Activated T-helper 17 cell treated with anti-CD3 and anti-CD28 coated beads, Interleukin-2, amount 50 U/mL, for 72 hours (primary cell): Measurements from ENCODE around the gene SLC25A25. TPM values are rescaled to one million over a fixed set of nuclear protein-coding genes. Genes with fewer than 3 reads are reported as not detected.
"Not testable (repeated sequence)": the region's sequence is repeated elsewhere in the genome, so short reads cannot be mapped to it uniquely, and the experiment has no call there.

Experiments
- ATAC-seq: fragments of 150-1000 bp; cut with Tn5 transposase; replicated peaks from 2 replicates; pipeline ENCODE4 v1.10.0; 2021; ENCODE audit warnings: mild to moderate bottlenecking, moderate library complexity
- H3K27ac Mint-ChIP-seq: one replicate; pipeline ENCODE4 v1.8.0; 2022; ENCODE audit warnings: mixed read lengths
- H3K27me3 Mint-ChIP-seq: one replicate; pipeline ENCODE4 v1.8.0; 2022; ENCODE audit warnings: mixed read lengths
- H3K36me3 Mint-ChIP-seq: one replicate; pipeline ENCODE4 v1.8.0; 2022; ENCODE audit warnings: low read depth, mild to moderate bottlenecking, mixed read lengths
- H3K4me1 Mint-ChIP-seq: one replicate; pipeline ENCODE4 v1.8.0; 2022; ENCODE audit warnings: mixed read lengths
- H3K4me3 Mint-ChIP-seq: one replicate; pipeline ENCODE4 v1.8.0; 2022; ENCODE audit warnings: mild to moderate bottlenecking, mixed read lengths
- H3K9me3 Mint-ChIP-seq: one replicate; pipeline ENCODE4 v1.8.0; 2022; ENCODE audit warnings: mixed read lengths
- total RNA-seq, 2 donors: library from RNA; stranded (reverse); gene quantifications; one replicate each; pipeline ENCODE4 v1.2.3, GENCODE V29; 2022

SLC25A25 gene
- total RNA-seq, result 10 to 100 TPM; 10.8 to 12.7 TPM

DNA sequence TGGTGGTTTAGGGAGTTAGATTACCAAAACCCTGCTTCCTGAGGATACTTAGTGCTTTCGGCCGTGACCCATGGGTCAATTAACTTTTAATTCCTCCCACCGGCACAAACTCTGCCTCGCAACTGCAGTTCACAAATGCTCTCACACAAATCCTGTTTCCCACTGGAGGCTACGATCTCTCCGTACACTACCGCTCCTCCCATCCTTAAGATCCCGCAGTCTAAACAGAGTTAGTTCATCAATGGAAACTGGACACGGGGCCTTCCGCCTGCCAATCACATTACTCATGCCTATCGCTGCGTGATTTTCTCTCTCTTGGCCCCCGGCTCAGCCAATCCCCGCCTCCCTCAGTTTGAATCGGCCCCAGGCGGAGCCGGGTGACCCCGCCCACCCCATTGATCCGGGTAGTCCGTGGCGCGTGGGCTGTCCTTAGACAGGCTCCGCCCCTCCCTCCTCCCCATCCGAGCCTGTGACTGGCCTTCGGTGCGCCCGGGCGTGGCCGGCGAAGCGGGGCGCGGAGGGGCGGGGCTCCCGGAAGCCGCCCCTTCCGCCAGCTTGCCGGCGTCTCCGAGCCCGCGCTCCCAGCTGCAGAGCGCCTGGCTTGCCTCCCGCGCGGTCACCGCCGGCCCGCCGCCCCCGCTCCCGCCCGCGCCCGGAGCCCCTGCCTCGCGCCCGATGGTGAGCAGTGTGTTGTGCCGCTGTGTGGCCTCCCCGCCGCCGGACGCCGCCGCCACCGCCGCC, at the start of gene SLC25A25:
Gene SLC25A25 (plus strand): TSS at position 588 of the 741 bp plus-strand sequence. CDS start 88 bp downstream, at position 676.
- no peak within 1 kb of the TSS for H3K4me3 Mint-ChIP-seq
- no peaks in the 10 kb centered on the region for H3K27me3 Mint-ChIP-seq
- H3K27ac Mint-ChIP-seq, result peak within 1 kb of the TSS; percentile 93
- no peaks in the 10 kb centered on the region for H3K9me3 Mint-ChIP-seq
- peaks cover 21% of the 10 kb centered on the region for H3K4me1 Mint-ChIP-seq
- ATAC-seq, result peak; percentile 83
- H3K36me3 Mint-ChIP-seq, result peaks cover 26% of the 10 kb centered on the region

DNA sequence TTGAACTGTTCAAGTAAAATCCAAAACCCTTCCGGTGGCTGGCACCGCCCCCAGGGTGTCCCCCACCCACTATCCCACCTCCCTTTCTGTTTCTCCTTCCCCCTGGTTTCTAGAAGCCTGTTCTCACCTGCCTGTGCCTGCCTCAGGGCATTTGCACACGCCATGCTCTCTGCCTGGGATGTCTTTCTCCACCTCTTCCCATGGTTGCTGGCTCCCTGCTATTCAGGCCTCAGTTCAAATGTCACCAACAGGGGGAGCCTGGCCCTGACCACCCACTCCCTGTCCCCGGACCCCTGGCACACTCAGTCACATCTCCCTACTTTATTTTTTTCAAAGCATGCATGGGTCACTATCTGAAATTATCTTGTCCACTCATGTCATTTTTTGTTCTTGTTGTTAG, 47.3 kb upstream of the SLC25A25 start:
- no peaks in the 10 kb centered on the region for H3K27me3 Mint-ChIP-seq
- no peaks in the 10 kb centered on the region for H3K36me3 Mint-ChIP-seq
- H3K4me1 Mint-ChIP-seq, result peaks cover 24% of the 10 kb centered on the region
- H3K4me3 Mint-ChIP-seq, result no peak overlapping the region
- peak overlapping the region; percentile 2 for H3K27ac Mint-ChIP-seq
- no peak for ATAC-seq
- no peaks in the 10 kb centered on the region for H3K9me3 Mint-ChIP-seq

DNA sequence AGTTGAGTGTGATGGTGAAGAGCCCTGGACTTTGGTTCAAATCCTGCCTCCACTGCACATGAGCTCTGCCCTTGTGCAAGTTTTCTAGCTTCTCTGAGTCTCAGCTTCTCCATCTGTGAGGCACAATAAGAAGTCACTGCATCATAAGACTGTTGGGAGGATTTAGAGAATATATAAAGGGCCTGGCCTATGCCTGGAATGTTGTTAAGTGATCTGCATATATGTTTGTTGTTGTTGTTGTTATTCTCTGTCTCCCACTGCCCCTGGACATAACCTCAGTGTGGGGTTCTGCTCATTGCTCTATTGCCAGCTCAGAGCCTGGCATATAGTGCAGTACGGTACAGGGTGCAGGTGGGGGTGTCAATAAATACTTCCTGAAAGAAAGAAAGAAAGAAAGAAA, 46.9 kb upstream of the SLC25A25 start:
- Mint-ChIP-seq H3K4me3 (no peak overlapping the region), H3K9me3 (no peaks in the 10 kb centered on the region), H3K27ac (peak overlapping the region; percentile 2), H3K4me1 (peaks cover 28% of the 10 kb centered on the region), H3K36me3 (no peaks in the 10 kb centered on the region), H3K27me3 (no peaks in the 10 kb centered on the region)
- no peak for ATAC-seq

GRCh38 chr9:128022886-128023285, 45.1 kb upstream of the SLC25A25 start:
- Mint-ChIP-seq H3K9me3 (no peaks in the 10 kb centered on the region), H3K4me1 (peaks cover 41% of the 10 kb centered on the region), H3K4me3 (no peak overlapping the region), H3K27me3 (no peaks in the 10 kb centered on the region), H3K36me3 (peaks cover 6% of the 10 kb centered on the region), H3K27ac (no peak overlapping the region)
- ATAC-seq, result no peak

DNA sequence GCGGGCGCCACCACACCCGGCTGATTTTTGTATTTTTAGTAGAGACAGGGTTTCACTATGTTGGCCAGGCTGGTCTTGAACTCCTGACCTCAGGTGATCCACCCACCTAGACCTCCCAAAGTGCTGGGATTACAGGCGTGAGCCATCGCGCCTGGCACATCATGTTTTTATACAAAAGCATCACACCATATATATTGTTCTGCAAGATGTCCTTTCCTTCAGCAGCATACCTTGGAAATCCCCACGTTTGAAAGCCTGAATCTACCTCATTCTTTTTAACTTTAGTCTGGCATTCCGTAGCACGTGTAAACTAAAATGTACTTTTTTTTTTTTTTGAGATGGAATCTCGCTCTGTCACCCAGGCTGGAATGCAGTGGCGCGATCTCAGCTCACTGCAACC, 44.4 kb upstream of the SLC25A25 start:
- not testable (repeated sequence) for H3K9me3 Mint-ChIP-seq, H3K27me3 Mint-ChIP-seq, H3K27ac Mint-ChIP-seq, H3K36me3 Mint-ChIP-seq, ATAC-seq
- Mint-ChIP-seq H3K4me1 (peaks cover 41% of the 10 kb centered on the region), H3K4me3 (peak overlapping the region; percentile 32)

DNA sequence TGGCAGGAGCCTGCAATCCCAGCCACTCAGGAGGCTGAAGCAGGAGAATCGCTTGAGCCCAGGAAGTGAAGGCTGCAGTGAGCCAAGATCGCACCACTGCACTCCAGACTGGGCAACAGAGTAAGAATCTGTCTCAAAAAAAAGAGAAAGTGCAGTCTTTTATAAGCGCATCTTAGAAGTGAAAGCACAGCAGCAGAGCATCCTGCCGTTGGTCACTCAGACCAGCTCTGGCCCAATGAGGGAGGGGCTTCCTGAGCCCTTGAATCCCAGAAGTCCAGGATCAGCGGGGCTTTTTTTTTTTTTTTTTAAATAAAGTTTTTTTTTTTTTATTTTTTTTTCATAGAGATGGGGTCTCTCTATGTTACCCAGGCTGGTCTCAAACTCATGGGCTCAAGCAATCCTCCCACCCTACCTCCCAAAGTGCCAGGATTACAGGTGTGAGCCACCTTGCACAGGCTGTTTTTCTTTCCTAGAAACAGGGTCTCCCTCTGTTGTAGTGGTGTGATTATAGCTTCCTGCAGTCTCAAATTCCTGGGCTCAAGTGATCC, 43.2 kb upstream of the SLC25A25 start:
- no peak for ATAC-seq
- H3K27ac Mint-ChIP-seq, result no peak overlapping the region
- peaks cover 41% of the 10 kb centered on the region for H3K4me1 Mint-ChIP-seq
- no peaks in the 10 kb centered on the region for H3K27me3 Mint-ChIP-seq
- peak overlapping the region; percentile 84 for H3K4me3 Mint-ChIP-seq
- H3K36me3 Mint-ChIP-seq, result peaks cover 6% of the 10 kb centered on the region
- H3K9me3 Mint-ChIP-seq, result no peaks in the 10 kb centered on the region

GRCh38 chr9:128025736-128026135, 42.3 kb upstream of the SLC25A25 start:
- Mint-ChIP-seq H3K9me3 (no peaks in the 10 kb centered on the region), H3K36me3 (peaks cover 7% of the 10 kb centered on the region), H3K27me3 (no peaks in the 10 kb centered on the region), H3K4me1 (peaks cover 41% of the 10 kb centered on the region), H3K4me3 (peak overlapping the region; percentile 84), H3K27ac (peak overlapping the region; percentile 97)
- no peak for ATAC-seq

DNA sequence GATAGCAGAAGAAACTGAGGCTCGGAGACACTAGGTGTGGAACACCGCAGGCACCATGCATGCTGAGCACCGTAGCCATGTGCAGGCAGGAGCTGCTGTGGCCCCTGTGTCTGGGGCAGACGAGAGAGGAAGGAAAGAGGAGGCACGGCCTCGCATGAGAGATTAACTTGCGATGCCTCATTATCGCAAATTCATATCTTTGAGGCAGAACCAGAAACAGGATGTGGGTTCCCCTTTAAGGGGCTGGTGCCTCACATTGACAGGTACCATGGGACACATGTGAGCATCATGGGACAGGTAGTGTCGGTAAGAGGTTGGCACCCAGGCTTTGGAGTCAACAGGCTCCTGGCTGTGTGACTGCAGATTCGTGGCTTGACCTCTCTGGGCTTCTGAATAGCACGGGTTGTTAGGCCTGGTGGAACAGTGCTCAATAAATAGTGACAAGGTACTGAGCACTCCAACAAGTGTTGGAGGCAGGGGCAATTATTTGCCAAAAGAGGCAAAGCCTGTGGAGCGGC, 41.7 kb upstream of the SLC25A25 start:
- Mint-ChIP-seq H3K9me3 (no peaks in the 10 kb centered on the region), H3K36me3 (peaks cover 11% of the 10 kb centered on the region), H3K4me1 (peaks cover 38% of the 10 kb centered on the region), H3K4me3 (peak overlapping the region; percentile 84), H3K27ac (peak overlapping the region; percentile 97), H3K27me3 (no peaks in the 10 kb centered on the region)
- peak; percentile 55 for ATAC-seq

- Mint-ChIP-seq H3K27ac (peak overlapping the region; percentile 97), H3K9me3 (no peaks in the 10 kb centered on the region), H3K4me3 (peak overlapping the region; percentile 84), H3K27me3 (no peaks in the 10 kb centered on the region), H3K36me3 (peaks cover 11% of the 10 kb centered on the region), H3K4me1 (peaks cover 37% of the 10 kb centered on the region)
- peak; percentile 65 for ATAC-seq
Observed at GRCh38 chr9:128026773-128027541, 41.1 kb upstream of the SLC25A25 start.

- peak overlapping the region; percentile 97 for H3K27ac Mint-ChIP-seq
- H3K36me3 Mint-ChIP-seq, result peaks cover 11% of the 10 kb centered on the region
- peak overlapping the region; percentile 84 for H3K4me3 Mint-ChIP-seq
- ATAC-seq, result no peak
- H3K9me3 Mint-ChIP-seq, result no peaks in the 10 kb centered on the region
- H3K27me3 Mint-ChIP-seq, result no peaks in the 10 kb centered on the region
- H3K4me1 Mint-ChIP-seq, result peaks cover 37% of the 10 kb centered on the region
Observed at GRCh38 chr9:128027705-128028104, 40.3 kb upstream of the SLC25A25 start.

- Mint-ChIP-seq H3K9me3 (no peaks in the 10 kb centered on the region), H3K27me3 (no peaks in the 10 kb centered on the region), H3K27ac (peak overlapping the region; percentile 74), H3K4me1 (peaks cover 10% of the 10 kb centered on the region), H3K36me3 (peaks cover 5% of the 10 kb centered on the region), H3K4me3 (peak overlapping the region; percentile 46)
- no peak for ATAC-seq
Observed at GRCh38 chr9:128033609-128034008, 34.4 kb upstream of the SLC25A25 start.

DNA sequence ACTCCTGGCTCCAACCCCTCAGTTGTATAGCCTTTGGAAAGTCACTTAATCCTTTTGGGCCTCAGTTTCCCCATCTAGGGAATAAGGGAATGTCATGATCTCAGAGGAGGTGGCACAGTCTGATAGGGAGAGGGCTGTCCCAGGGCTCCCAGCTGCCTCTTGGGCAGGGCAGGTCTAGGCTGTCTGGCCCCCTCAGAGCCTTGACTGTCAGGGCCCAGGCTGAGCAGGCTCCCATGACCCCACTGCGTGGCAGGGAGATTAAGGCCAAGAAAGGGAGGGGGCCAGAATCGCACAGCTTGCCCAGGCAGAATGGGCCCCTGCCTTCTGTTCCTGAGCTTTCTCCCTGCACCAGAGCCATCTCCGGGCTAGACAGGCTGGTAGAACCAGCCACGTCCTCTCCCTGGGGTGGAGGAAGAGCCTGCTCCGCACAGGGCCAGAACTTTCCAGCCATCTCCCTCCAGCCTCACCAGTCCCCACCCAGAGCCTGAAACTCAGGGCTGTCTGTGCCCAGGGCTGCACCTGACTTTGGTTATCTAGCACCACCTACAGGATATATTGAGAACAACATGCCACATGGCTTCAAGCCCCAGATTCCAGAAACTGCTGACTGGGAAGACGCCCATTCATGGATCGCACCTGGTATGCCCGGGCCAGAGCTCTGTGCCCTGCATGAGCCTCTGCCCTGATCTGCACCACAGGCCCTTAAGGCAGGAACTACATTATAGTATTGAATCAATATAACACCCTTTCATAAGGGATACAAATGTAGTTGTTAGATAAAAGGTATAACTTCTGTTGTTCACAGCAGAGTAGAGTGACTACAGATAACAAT, 33.0 kb upstream of the SLC25A25 start:
- Mint-ChIP-seq H3K9me3 (no peaks in the 10 kb centered on the region), H3K4me3 (peak overlapping the region; percentile 1), H3K36me3 (peaks cover 5% of the 10 kb centered on the region), H3K27ac (peak overlapping the region; percentile 13), H3K4me1 (peaks cover 10% of the 10 kb centered on the region), H3K27me3 (no peaks in the 10 kb centered on the region)
- ATAC-seq, result peak; percentile 41

GRCh38 chr9:128036522-128036921, 31.5 kb upstream of the SLC25A25 start:
- H3K9me3 Mint-ChIP-seq, ATAC-seq, H3K36me3 Mint-ChIP-seq, H3K27ac Mint-ChIP-seq, H3K4me3 Mint-ChIP-seq, H3K27me3 Mint-ChIP-seq: not testable (repeated sequence)
- peaks cover 10% of the 10 kb centered on the region for H3K4me1 Mint-ChIP-seq

DNA sequence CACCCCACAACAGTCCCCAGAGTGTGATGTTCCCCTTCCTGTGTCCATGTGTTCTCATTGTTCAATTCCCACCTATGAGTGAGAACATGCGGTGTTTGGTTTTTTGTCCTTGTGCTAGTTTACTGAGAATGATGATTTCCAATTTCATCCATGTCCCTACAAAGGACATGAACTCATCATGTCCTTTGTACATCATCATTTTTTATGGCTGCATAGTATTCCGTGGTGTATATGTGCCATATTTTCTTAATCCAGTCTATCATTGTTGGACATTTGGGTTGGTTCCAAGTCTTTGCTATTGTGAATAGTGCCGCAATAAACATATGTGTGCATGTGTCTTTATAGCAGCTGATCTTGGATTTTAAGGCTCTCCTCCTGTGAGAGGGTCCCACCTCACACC, 27.2 kb upstream of the SLC25A25 start:
- H3K36me3 Mint-ChIP-seq, H3K4me1 Mint-ChIP-seq, H3K27ac Mint-ChIP-seq, H3K9me3 Mint-ChIP-seq, ATAC-seq, H3K27me3 Mint-ChIP-seq, H3K4me3 Mint-ChIP-seq: not testable (repeated sequence)
